Measurements from ENCODE around the gene PSMD6. TPM values are rescaled to one million over a fixed set of nuclear protein-coding genes. Genes with fewer than 3 reads are reported as not detected.
A peak's percentile ranks its signal among the peaks of the same experiment; 100 is the strongest.

Gene PSMD6
- total RNA-seq, 1 donor from 2014 or later: 78.6 TPM

DNA sequence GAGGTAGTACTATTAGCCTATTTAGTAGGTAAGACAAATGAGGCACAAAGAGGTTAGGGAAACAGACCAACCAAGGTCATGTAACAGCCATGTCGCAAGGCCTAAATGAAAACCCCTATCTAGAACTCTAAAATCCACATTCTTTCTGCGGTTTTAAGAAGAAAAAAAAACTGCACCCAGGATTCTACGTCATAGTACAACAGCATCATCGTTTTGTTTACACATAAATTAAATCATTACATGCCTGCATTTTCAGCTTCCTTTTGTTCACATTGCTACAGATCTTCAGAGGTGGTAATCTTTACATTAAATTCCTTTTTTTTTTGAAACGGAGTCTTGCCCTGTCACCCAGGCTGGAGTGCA is 548 bp upstream of the PSMD6 start:
- no peaks in the 10 kb centered on the region for H3K36me3 Mint-ChIP-seq (ENCODE audit: unreplicated experiment)
- no peak for DNase-seq
- H3K27ac Mint-ChIP-seq (ENCODE audit: unreplicated experiment): peak overlapping the region; percentile 40
- no peaks in the 10 kb centered on the region for H3K27me3 Mint-ChIP-seq (ENCODE audit: unreplicated experiment)
- TF ChIP-seq CTCF (IDR thresholded peaks at IDR 0.05; ENCODE audit: partially characterized antibody, unreplicated experiment): no peak
- peaks cover 2% of the 10 kb centered on the region for H3K9me3 Mint-ChIP-seq (ENCODE audit: unreplicated experiment)
- peaks cover 5% of the 10 kb centered on the region for H3K4me1 Mint-ChIP-seq (ENCODE audit: low read depth, unreplicated experiment)
- H3K4me3 Mint-ChIP-seq (ENCODE audit: unreplicated experiment): peak overlapping the region; percentile 77

DNA sequence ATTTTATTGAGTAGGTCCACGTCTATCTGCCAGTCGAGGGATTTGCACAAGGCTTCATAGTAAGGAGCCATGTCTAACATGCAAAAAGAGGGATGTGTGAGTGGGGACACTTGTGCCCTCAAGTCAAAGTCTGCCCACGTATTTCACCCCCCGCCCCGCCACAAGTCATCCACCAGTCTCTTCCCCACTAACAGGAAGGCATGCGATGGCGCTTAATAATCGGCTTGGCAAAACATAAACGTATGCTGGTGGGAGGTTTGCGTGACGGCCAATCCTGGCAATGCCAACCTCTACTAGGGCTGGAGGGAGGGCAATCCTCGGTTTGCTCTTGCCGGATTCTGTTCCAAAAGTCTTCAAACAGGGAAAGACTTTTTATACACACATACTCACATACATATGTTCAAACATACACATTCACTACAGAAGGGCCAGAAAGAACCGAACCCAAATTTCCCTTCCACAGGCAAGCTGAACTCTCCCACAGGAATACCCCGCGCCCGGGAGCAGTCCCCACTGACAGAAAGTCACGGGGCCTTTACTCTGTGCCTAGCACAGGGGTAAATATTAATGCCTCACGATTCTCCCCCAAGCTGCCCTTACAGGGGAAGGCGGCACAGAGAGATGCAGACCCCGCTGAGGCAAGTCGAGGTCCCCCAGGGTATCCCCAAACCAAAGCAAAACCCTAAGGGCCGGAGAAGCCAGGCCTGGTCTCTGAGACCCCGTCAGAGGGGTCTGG is 675 bp downstream of the PSMD6 start:
- H3K9me3 Mint-ChIP-seq (ENCODE audit: unreplicated experiment): peaks cover 2% of the 10 kb centered on the region
- TF ChIP-seq CTCF (IDR thresholded peaks at IDR 0.05; ENCODE audit: partially characterized antibody, unreplicated experiment): no peak
- H3K36me3 Mint-ChIP-seq (ENCODE audit: unreplicated experiment): no peaks in the 10 kb centered on the region
- H3K4me3 Mint-ChIP-seq (ENCODE audit: unreplicated experiment): peak overlapping the region; percentile 87
- DNase-seq: peak; percentile 26
- H3K4me1 Mint-ChIP-seq (ENCODE audit: low read depth, unreplicated experiment): peaks cover 5% of the 10 kb centered on the region
- peak overlapping the region; percentile 81 for H3K27ac Mint-ChIP-seq (ENCODE audit: unreplicated experiment)
- H3K27me3 Mint-ChIP-seq (ENCODE audit: unreplicated experiment): no peaks in the 10 kb centered on the region

GRCh38 chr3:64021922-64022321 is 1.4 kb downstream of the PSMD6 start:
- no peak for TF ChIP-seq CTCF (IDR thresholded peaks at IDR 0.05; ENCODE audit: partially characterized antibody, unreplicated experiment)
- H3K4me3 Mint-ChIP-seq (ENCODE audit: unreplicated experiment): peak overlapping the region; percentile 87
- DNase-seq: no peak
- H3K9me3 Mint-ChIP-seq (ENCODE audit: unreplicated experiment): peaks cover 2% of the 10 kb centered on the region
- H3K4me1 Mint-ChIP-seq (ENCODE audit: low read depth, unreplicated experiment): peaks cover 5% of the 10 kb centered on the region
- no peak overlapping the region for H3K27ac Mint-ChIP-seq (ENCODE audit: unreplicated experiment)
- no peaks in the 10 kb centered on the region for H3K27me3 Mint-ChIP-seq (ENCODE audit: unreplicated experiment)
- no peaks in the 10 kb centered on the region for H3K36me3 Mint-ChIP-seq (ENCODE audit: unreplicated experiment)

DNA sequence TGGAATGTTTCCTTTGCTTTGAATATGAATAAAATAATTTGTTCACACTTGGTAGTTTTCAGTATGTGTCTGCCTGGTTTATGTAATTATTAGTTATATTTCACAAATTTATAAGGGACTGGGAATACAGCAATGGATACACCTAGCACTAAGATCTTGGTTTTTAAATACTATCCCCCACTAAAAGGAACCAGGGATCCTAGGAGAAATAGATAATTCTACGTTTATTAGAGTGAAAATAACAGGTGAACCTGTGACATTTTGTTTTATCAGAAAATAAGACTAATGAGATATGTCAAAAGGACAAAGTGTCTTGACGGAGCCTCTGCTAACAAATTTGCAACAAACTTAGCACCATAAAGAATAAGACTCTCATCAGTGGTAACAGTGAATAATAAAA is 3.4 kb downstream of the PSMD6 start:
- H3K4me3 Mint-ChIP-seq (ENCODE audit: unreplicated experiment): no peak overlapping the region
- H3K9me3 Mint-ChIP-seq (ENCODE audit: unreplicated experiment): peaks cover 2% of the 10 kb centered on the region
- peaks cover 5% of the 10 kb centered on the region for H3K4me1 Mint-ChIP-seq (ENCODE audit: low read depth, unreplicated experiment)
- H3K27ac Mint-ChIP-seq (ENCODE audit: unreplicated experiment): no peak overlapping the region
- H3K36me3 Mint-ChIP-seq (ENCODE audit: unreplicated experiment): no peaks in the 10 kb centered on the region
- no peaks in the 10 kb centered on the region for H3K27me3 Mint-ChIP-seq (ENCODE audit: unreplicated experiment)
- no peak for DNase-seq
- no peak for TF ChIP-seq CTCF (IDR thresholded peaks at IDR 0.05; ENCODE audit: partially characterized antibody, unreplicated experiment)

DNA sequence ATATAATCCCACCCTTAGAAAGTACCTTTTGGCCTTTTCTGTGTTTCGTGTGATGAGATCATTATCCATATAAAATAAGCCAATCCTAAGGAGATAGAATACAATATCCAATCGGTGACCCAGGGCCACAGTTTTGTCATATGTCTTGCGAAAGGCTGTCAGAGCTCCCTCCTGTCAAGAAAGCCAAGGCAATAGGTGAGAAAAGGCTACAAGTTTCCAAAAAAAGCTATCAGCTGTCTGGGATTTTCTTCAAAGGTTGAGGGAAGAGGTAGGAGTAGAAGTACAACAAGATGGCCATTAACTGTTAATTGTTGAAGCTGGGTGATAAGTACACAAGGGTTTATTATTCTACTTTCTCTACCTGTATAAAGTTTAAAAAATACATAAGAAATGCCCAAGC is 4.0 kb downstream of the PSMD6 start:
- peaks cover 2% of the 10 kb centered on the region for H3K9me3 Mint-ChIP-seq (ENCODE audit: unreplicated experiment)
- H3K4me1 Mint-ChIP-seq (ENCODE audit: low read depth, unreplicated experiment): peaks cover 5% of the 10 kb centered on the region
- H3K36me3 Mint-ChIP-seq (ENCODE audit: unreplicated experiment): no peaks in the 10 kb centered on the region
- no peaks in the 10 kb centered on the region for H3K27me3 Mint-ChIP-seq (ENCODE audit: unreplicated experiment)
- no peak for DNase-seq
- H3K27ac Mint-ChIP-seq (ENCODE audit: unreplicated experiment): no peak overlapping the region
- H3K4me3 Mint-ChIP-seq (ENCODE audit: unreplicated experiment): no peak overlapping the region
- TF ChIP-seq CTCF (IDR thresholded peaks at IDR 0.05; ENCODE audit: partially characterized antibody, unreplicated experiment): no peak
